HG03159 (cell line): ENCODE results near the gene LRRC49.

Experiments
- ATAC-seq: cut with Tn5 transposase; IDR thresholded peaks from one replicate; pipeline ENCODE4 v1.9.1; 2021; ENCODE audit warnings: mild to moderate bottlenecking, moderate library complexity; ENCODE audit not compliant: unreplicated experiment

The LRRC49 gene

DNA sequence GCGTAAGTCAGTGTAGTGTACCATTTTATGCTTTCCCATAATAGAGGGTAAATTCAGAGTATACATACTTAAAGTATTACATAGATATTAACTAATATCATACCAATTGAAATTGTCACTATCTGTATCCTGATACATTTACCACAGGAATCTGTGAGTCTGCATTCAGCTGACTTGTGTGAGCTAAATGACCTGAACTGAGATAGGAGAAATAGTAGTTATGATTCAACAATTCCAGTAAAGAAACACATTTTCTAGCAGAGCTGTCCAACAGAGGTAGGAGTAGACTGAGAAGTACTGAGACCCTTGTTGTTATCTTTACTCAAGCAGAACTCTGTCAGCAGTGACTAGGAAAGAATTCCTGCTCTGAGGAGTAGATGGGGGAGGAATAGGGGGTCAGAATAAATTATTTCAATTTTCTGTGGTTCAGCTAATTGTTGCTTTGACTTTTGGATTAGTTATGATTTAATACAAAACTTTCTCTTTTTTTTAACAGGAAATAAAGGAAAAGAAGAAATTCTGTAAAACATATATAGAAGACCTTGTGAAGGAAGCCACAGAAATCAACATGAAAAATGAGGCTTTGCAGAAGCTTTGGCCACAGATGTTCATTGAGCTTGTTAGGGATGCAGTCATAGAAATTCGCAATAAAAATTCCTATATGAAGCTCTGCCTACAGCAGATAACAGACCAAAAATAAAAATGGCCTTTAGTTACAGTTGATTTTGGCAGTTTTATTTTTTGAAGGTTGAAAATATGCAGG lies 156.5 kb downstream of the LRRC49 start:
- no peak for ATAC-seq

DNA sequence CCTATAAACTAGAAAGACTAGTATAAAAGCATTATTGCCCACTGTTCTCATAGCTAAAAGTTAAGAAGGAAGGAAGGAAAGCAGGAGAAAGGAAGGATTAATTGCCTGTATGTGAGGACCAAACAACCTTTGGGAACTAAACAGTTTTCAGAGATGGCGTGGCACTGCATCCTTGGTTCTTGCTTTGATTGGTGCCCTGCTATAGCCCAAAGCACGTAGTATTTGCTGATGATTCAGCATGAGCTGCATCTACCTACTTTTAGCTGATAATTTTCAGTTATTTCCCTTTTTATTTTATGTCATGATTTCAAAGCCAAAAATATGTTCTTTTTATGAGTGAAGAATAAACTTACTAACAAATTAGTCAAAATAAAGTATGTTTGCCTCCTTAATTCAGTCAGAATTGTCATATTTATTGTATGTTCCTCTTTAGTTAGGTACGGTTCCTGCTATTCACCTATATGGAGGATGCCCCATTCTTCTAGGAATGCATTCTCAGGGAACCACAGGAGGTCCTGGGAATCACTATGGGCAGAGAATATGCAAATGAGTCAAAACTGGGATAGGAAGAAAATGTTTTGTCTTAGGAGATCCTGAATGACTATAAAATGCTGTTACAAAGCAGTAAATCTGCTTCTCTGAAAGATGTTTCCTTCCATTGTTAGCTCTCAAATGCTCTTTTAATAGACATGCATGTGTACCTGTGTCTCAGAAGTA lies 157.2 kb downstream of the LRRC49 start:
- ATAC-seq: no peak

DNA sequence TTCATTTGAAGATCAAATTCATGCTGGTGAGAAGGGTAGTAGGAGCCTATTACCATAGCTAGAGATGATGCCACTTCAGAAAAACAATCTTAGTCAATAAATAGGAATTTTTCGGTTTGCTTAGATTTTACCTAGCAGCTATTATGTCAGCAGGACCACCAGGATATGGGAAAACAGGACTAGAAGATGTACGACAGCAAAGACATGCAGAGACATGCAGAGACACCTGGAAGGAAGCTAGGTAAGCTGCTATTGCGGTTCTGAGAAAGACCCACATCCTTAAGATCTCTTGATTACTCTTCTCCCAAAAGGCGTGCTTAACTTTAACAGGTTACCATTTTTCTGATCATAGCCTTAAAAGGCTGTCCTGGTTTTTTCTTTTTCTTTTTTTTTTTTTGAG lies 157.8 kb downstream of the LRRC49 start:
- ATAC-seq: no peak

DNA sequence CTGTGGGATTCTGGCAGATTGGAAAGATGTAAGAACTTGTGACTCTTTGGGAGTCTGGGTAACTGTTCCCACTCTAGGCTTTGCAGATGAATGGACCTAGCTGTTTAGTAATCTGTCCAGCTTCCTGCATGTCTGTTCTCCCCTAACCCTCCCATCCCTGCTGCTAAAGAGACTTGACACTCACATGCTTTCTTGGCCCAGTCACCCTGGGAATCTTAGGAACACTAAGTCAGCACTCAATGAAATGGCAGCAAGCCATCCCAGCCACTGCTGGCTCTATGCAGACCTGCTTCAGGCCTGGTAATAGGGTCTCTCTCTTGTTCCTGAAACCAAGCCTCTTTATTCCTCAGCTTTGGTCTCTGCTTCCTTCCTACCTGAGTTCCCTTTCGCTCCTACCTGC lies 158.9 kb downstream of the LRRC49 start:
- ATAC-seq: no peak

DNA sequence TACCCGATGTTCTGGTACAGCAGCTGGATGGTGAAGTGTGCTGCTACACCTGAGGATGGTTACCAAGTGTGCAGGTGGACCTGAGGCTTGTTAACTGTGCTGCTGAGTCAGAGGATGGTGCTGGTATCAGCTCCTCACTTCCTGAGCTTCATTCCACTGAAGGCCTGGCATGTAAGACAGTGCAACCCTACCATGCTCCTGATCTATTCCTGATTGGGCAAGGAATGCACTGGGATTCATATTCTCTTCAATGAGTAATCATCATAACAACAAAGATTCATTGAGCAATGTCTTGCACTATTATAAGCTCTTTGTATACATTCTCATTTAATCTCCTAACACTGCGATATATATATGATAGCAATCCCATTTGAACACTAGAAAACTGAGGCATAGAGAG lies 159.7 kb downstream of the LRRC49 start:
- no peak for ATAC-seq

- ATAC-seq: no peak
These were observed 161.8 kb downstream of the LRRC49 start for GRCh38 chr15:71054286-71054952.

GRCh38 chr15:71055461-71055860 lies 162.8 kb downstream of the LRRC49 start:
- no peak for ATAC-seq

DNA sequence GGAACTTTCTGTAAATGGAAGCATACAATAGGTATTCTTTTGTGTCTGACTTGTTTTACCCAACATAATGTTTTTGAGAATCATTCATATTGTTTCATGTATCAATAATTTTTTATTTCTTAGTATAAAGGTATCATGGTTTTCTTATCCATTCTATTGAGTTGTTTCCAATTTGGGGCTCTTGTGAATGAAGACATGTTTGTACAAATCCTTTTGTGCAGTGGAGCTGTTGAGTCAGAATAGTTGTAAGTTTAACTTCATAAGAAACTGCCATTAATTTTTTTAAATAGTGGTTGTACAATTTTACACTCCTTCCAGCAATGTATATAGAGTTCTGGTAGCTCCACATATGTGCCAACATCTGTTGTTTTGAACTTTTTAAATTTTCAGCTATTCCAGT lies 163.5 kb downstream of the LRRC49 start:
- no peak for ATAC-seq

DNA sequence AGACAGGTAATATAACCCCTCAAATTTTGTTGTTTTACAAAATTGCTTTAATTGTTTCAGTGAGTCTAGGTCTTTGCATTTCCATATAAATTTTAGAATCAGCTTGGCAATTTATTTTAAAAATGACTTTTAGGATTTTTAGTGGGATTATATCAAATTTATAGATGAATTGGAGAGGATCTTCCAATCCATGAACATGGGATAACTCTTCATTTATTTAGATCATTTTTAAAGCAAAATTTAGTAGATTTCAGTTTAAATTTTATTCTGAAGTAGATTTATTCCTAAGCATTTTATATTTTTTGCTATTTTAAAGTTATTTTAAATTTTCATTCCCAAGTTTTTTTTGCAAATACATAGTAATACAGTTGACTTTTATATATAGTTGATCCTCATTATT lies 164.5 kb downstream of the LRRC49 start:
- ATAC-seq: no peak

- ATAC-seq: no peak
These were observed 165.0 kb downstream of the LRRC49 start for GRCh38 chr15:71057581-71057980.

DNA sequence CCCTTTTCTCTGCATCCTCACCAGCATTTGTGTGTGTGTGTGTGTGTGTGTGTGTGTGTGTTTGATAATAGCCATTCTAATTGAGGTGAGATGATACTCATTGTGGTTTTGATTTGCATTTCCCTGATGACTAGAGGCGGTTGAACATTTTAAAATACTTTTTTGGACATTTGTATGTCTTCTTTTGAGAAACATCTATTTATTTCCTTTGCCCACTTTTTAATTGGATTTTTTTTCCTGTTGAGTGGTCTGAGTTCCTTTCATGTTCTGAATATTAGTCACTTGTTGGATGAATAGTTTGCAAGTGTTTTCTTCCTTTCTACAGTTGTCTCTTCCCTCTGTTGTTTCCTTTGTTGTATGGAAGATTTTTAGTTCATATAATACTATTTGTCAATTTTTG lies 168.4 kb downstream of the LRRC49 start:
- no peak for ATAC-seq

DNA sequence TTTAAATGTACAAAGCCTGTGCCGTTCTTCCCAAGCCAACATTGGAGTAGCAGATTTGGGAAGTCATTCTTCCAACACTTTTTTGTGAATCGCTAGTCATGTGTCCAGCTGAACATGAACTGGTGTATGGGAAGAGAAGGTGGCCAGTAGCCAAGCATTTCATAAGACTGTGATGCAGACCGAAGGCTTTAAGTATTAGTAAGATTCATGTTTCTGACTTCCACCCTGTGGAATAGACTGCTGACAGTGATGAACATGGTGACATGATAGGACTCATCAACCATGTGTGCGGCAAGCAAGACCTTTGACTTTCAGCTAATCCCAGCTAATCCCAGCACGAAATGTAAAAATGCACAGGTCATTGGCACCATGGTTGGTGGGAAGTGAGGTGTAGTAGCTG lies 174.4 kb downstream of the LRRC49 start:
- ATAC-seq: no peak

GRCh38 chr15:71069693-71070092 lies 177.1 kb downstream of the LRRC49 start:
- ATAC-seq: no peak

- ATAC-seq: no peak
These were observed 178.9 kb downstream of the LRRC49 start for GRCh38 chr15:71071529-71071928.

DNA sequence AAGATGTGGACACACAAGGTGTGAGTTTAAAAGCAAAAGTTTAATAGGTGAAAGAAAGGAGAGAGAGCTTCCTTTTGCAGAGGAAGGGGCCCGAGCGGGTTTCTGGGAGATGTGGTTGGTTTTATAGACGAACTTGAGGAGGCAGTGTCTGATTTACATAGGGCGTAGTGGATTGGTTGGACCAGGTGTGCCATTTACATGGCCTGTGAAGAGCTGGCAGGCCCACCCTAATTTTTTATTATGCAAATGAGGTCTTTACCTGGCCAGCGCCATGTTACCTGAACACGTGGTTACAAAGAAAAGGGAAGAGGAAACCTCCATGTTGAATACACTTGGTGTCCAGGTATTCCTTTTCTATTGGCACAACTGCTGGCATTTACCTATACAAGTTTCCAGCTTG lies 179.8 kb downstream of the LRRC49 start:
- ATAC-seq: no peak

DNA sequence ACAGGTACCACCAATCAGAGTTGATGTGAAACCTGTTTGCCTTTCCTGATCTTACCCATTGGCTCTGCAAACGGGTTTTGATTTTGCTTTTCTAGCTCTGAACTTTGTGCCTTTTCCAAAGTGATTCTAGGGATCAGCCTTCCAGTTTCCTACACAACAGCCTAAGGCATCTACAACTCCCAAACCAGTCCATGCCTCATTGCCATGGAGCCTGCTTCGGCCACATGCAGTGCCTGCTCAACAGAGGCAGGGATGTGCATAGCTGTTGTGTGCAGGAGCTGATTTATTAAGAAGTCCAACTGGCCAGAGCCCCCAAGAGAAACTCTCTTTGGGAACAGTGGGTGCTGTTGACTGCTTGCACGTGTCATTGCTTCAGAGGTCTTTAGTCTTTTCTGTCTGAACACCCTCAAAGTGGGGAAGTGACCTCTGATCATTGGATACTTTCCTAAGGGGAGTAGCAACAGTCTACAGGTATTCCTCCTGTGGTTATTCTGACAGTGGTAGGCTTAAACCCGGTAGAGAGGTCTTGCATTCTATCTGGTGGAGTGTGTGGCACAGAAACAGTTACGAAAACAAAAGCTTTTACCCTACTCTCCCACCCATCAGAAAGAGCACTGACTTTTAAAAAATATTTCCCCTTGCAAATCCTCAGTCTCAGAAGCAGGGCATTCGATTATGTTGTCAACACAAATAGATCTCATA lies 186.0 kb downstream of the LRRC49 start:
- ATAC-seq: no peak

GRCh38 chr15:71079208-71080044 lies 186.8 kb downstream of the LRRC49 start:
- ATAC-seq: no peak

DNA sequence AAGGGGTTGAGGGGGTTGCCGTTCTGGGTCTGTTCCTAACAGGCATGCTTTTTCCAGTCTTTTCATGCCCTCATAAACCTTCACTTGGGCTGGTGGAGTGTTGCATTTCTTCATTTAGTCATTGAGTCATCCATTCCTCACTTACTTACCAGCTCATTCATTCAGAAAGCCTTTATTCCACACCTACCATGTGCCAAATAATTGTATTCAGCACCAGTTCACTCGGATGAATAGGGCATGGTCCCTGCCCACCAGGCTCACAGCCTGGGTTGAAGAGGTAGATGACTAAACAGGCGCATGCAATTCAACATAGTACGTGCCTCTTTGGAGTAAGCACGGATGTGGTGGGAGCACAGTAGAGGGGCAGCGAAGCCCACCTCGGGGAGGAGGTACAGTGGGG lies 187.5 kb downstream of the LRRC49 start:
- no peak for ATAC-seq

DNA sequence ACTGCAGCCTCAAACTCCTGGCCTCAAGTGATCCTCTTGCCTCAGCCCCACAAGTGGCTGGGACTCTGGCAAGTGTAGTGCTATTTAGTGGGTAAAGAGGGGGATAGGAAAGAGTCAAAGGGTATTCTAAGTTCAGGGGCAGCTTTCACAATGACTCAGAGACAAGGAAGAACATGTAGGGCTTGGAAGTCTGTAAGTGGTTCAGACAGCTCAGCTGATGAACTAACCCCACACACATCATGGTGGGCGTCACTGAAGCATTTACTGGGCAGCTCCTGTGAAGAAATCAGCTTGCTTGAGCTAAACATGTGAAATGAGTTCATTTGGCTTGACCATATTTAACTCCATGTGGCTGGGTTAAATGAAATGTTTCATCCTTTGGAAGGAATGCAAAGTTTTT lies 188.1 kb downstream of the LRRC49 start:
- no peak for ATAC-seq

- no peak for ATAC-seq
These were observed 190.2 kb downstream of the LRRC49 start for GRCh38 chr15:71082803-71083202.

- no peak for ATAC-seq
These were observed 190.7 kb downstream of the LRRC49 start for GRCh38 chr15:71083349-71083748.
